Progenitor cell of endocrine pancreas (in vitro differentiated cells): ENCODE measurements around the gene ZNF700. TPM values are rescaled to one million over a fixed set of nuclear protein-coding genes. Genes with fewer than 3 reads are reported as not detected.
A peak's percentile ranks its signal among the peaks of the same experiment; 100 is the strongest.
"Not testable (repeated sequence)": the region's sequence is repeated elsewhere in the genome, so short reads cannot be mapped to it uniquely, and the experiment has no call there.

ENCODE experiments used
- DNase-seq: peaks from one replicate; pipeline ENCODE4 v3.0.0; 2021; ENCODE audit warnings: low spot score; ENCODE audit not compliant: unreplicated experiment
- H3K27ac Mint-ChIP-seq: 2 replicates; pipeline ENCODE4 v1.8.0; 2021; ENCODE audit warnings: mild to moderate bottlenecking, moderate library complexity, mixed read lengths
- H3K27me3 Mint-ChIP-seq: 2 replicates; pipeline ENCODE4 v1.8.0; 2021; ENCODE audit warnings: mixed read lengths
- H3K36me3 Mint-ChIP-seq: 2 replicates; pipeline ENCODE4 v1.8.0; 2022; ENCODE audit warnings: mixed read lengths; ENCODE audit not compliant: insufficient read depth
- H3K4me1 Mint-ChIP-seq: 2 replicates; pipeline ENCODE4 v1.8.0; 2021; ENCODE audit warnings: low read depth, mixed read lengths
- H3K4me3 Mint-ChIP-seq: 2 replicates; pipeline ENCODE4 v1.8.0; 2021; ENCODE audit warnings: low read depth, mild to moderate bottlenecking, moderate library complexity, mixed read lengths
- H3K9me3 Mint-ChIP-seq: 2 replicates; pipeline ENCODE4 v1.8.0; 2021; ENCODE audit warnings: low read depth, mixed read lengths
- CTCF ChIP-seq: fragments of 200-600 bp; sonication (generic); IDR thresholded peaks from one replicate; pipeline ENCODE4 v1.5.0; 2021; ENCODE audit warnings: antibody characterized with exemption, mild to moderate bottlenecking; ENCODE audit not compliant: unreplicated experiment
- total RNA-seq: library from RNA; stranded (reverse); gene quantifications from 2 replicates; pipeline ENCODE4 v1.2.1, GENCODE V29; 2021

ZNF700 gene
- total RNA-seq, 1 donor from 2014 or later: 13.4 TPM

GRCh38 chr19:11902228-11902627 lies 22.7 kb upstream of the ZNF700 start:
- H3K9me3 Mint-ChIP-seq: peaks cover 52% of the 10 kb centered on the region
- no peak for DNase-seq
- peaks cover 83% of the 10 kb centered on the region for H3K36me3 Mint-ChIP-seq
- H3K27me3 Mint-ChIP-seq: no peaks in the 10 kb centered on the region
- peak overlapping the region; percentile 39 for H3K27ac Mint-ChIP-seq
- H3K4me3 Mint-ChIP-seq: no peak overlapping the region
- H3K4me1 Mint-ChIP-seq: no peaks in the 10 kb centered on the region
- no peak for TF ChIP-seq CTCF

GRCh38 chr19:11905928-11906327 lies 19.0 kb upstream of the ZNF700 start:
- TF ChIP-seq CTCF: no peak
- no peak for DNase-seq
- Mint-ChIP-seq H3K4me3 (no peak overlapping the region), H3K4me1 (no peaks in the 10 kb centered on the region), H3K9me3 (peaks cover 51% of the 10 kb centered on the region), H3K27me3 (no peaks in the 10 kb centered on the region), H3K27ac (peak overlapping the region; percentile 90), H3K36me3 (peaks cover 88% of the 10 kb centered on the region)

GRCh38 chr19:11911937-11912336 lies 13.0 kb upstream of the ZNF700 start:
- H3K4me3 Mint-ChIP-seq, H3K4me1 Mint-ChIP-seq, DNase-seq, H3K27me3 Mint-ChIP-seq: not testable (repeated sequence)
- H3K27ac Mint-ChIP-seq: peak overlapping the region; percentile 2
- peaks cover 43% of the 10 kb centered on the region for H3K9me3 Mint-ChIP-seq
- H3K36me3 Mint-ChIP-seq: peaks cover 70% of the 10 kb centered on the region

- Mint-ChIP-seq H3K36me3 (peaks cover 53% of the 10 kb centered on the region), H3K27ac (peak overlapping the region; percentile 49), H3K9me3 (peaks cover 38% of the 10 kb centered on the region)
- DNase-seq, H3K4me1 Mint-ChIP-seq, H3K27me3 Mint-ChIP-seq, H3K4me3 Mint-ChIP-seq: not testable (repeated sequence)
These were observed 10.4 kb upstream of the ZNF700 start for GRCh38 chr19:11914417-11915051.

- Mint-ChIP-seq H3K4me3 (no peak overlapping the region), H3K36me3 (peaks cover 25% of the 10 kb centered on the region), H3K4me1 (peaks cover 32% of the 10 kb centered on the region), H3K9me3 (peaks cover 18% of the 10 kb centered on the region), H3K27me3 (no peaks in the 10 kb centered on the region), H3K27ac (peak overlapping the region; percentile 46)
- no peak for TF ChIP-seq CTCF
- no peak for DNase-seq
These were observed 2.9 kb upstream of the ZNF700 start for GRCh38 chr19:11921852-11922495.

- H3K4me3 Mint-ChIP-seq: peak overlapping the region; percentile 97
- H3K36me3 Mint-ChIP-seq: peaks cover 45% of the 10 kb centered on the region
- peaks cover 17% of the 10 kb centered on the region for H3K9me3 Mint-ChIP-seq
- peaks cover 32% of the 10 kb centered on the region for H3K4me1 Mint-ChIP-seq
- H3K27ac Mint-ChIP-seq: peak overlapping the region; percentile 95
- not testable (repeated sequence) for H3K27me3 Mint-ChIP-seq, DNase-seq
These were observed 812 bp downstream of the ZNF700 start for GRCh38 chr19:11925651-11926187.
